Neural progenitor cell (in vitro differentiated cells): Measurements from ENCODE around the gene PRRC2C. TPM values are rescaled to one million over a fixed set of nuclear protein-coding genes. Genes with fewer than 3 reads are reported as not detected.

Source experiments
- DNase-seq: peaks from one replicate; pipeline ENCODE4 v3.0.0-alpha.2; 2016; ENCODE audit warnings: low spot score
- H2AFZ ChIP-seq: fragments of 200-600 bp; sonication (generic); replicated peaks from 2 replicates; pipeline ENCODE4 v1.6.1; 2016; ENCODE audit warnings: antibody characterized with exemption
- H3F3A ChIP-seq: fragments of 200-600 bp; sonication (generic); 2 replicates; pipeline ENCODE4 v1.6.1; 2016; ENCODE audit warnings: antibody characterized with exemption, low read depth
- H3K27ac ChIP-seq: fragments of 200-600 bp; sonication (generic); 2 replicates; pipeline ENCODE4 v1.5.1; 2016; ENCODE audit warnings: mild to moderate bottlenecking
- H3K27me3 ChIP-seq: fragments of 200-600 bp; sonication (generic); 2 replicates; pipeline ENCODE4 v1.6.1; 2016; ENCODE audit warnings: mild to moderate bottlenecking, moderate library complexity
- H3K36me3 ChIP-seq: fragments of 200-600 bp; sonication (generic); 2 replicates; pipeline ENCODE4 v1.5.1; 2016
- H3K4me1 ChIP-seq: fragments of 200-600 bp; sonication (generic); 2 replicates; pipeline ENCODE4 v1.6.1; 2016; ENCODE audit warnings: mixed run types
- H3K4me2 ChIP-seq: fragments of 200-600 bp; sonication (generic); 2 replicates; pipeline ENCODE4 v1.6.1; 2016
- H3K4me3 ChIP-seq: fragments of 200-600 bp; sonication (generic); 2 replicates; pipeline ENCODE4 v1.5.1; 2016
- H3K79me2 ChIP-seq: fragments of 200-600 bp; sonication (generic); 2 replicates; pipeline ENCODE4 v1.6.1; 2016; ENCODE audit warnings: low read depth
- H3K9ac ChIP-seq: fragments of 200-600 bp; sonication (generic); 2 replicates; pipeline ENCODE4 v1.6.1; 2016
- H3K9me3 ChIP-seq: fragments of 200-600 bp; sonication (generic); 2 replicates; pipeline ENCODE4 v1.5.1; 2016; ENCODE audit warnings: low read depth
- H4K20me1 ChIP-seq: fragments of 200-600 bp; sonication (generic); 2 replicates; pipeline ENCODE4 v1.6.1; 2016; ENCODE audit warnings: low read depth
- H3K27ac Mint-ChIP-seq: 3 replicates; pipeline ENCODE4 v1.8.0; 2021; ENCODE audit warnings: mixed read lengths
- H3K27me3 Mint-ChIP-seq: 2 replicates; pipeline ENCODE4 v1.8.0; 2022; ENCODE audit warnings: low read depth, mild to moderate bottlenecking, inconsistent platforms, moderate library complexity, mixed read lengths; ENCODE audit not compliant: insufficient read depth
- H3K36me3 Mint-ChIP-seq: 3 replicates; pipeline ENCODE4 v1.8.0; 2021; ENCODE audit warnings: mixed read lengths
- H3K4me1 Mint-ChIP-seq: 3 replicates; pipeline ENCODE4 v1.8.0; 2021; ENCODE audit warnings: mixed read lengths
- H3K4me3 Mint-ChIP-seq: 3 replicates; pipeline ENCODE4 v1.8.0; 2021; ENCODE audit warnings: mild to moderate bottlenecking, moderate library complexity, mixed read lengths
- H3K9me3 Mint-ChIP-seq: 3 replicates; pipeline ENCODE4 v1.8.0; 2020; ENCODE audit warnings: mixed read lengths
- CTCF ChIP-seq: fragments of 200-600 bp; sonication (generic); IDR thresholded peaks from 2 replicates; pipeline ENCODE4 v1.5.1; 2017; ENCODE audit warnings: antibody characterized with exemption, mild to moderate bottlenecking
- EZH2 ChIP-seq: fragments of 200-600 bp; sonication (generic); IDR thresholded peaks from 2 replicates; pipeline ENCODE4 v1.6.1; 2017; ENCODE audit warnings: antibody characterized with exemption, mild to moderate bottlenecking, moderate library complexity
- EZH2phosphoT487 ChIP-seq: fragments of 200-600 bp; sonication (generic); IDR thresholded peaks from 2 replicates; pipeline ENCODE4 v1.6.1; 2017; ENCODE audit warnings: antibody characterized with exemption
- total RNA-seq: library from RNA; depleted of rRNA; stranded (reverse); fragments of >200 nt; gene quantifications from 2 replicates; pipeline ENCODE4 v1.2.3, GENCODE V29; 2015; ENCODE audit warnings: low replicate concordance

Gene PRRC2C
- total RNA-seq, 1 donor from 2014 or later, result 89.9 TPM

GRCh38 chr1:171623651-171624331, 138.5 kb downstream of the PRRC2C start:
- H3K9me3 Mint-ChIP-seq, result peaks cover 4% of the 10 kb centered on the region
- no peak overlapping the region for H3K27ac Mint-ChIP-seq
- no peak overlapping the region for H3K4me3 Mint-ChIP-seq
- no peak overlapping the region for H3K4me2 ChIP-seq
- no peak for TF ChIP-seq EZH2
- no peaks in the 10 kb centered on the region for H3K27me3 ChIP-seq
- H3K36me3 ChIP-seq, result no peaks in the 10 kb centered on the region
- H3K36me3 Mint-ChIP-seq, result no peaks in the 10 kb centered on the region
- DNase-seq, result no peak
- H3K4me1 Mint-ChIP-seq, result peaks cover 4% of the 10 kb centered on the region
- no peak overlapping the region for H2AFZ ChIP-seq
- no peaks in the 10 kb centered on the region for H3K9me3 ChIP-seq
- no peak overlapping the region for H3K27ac ChIP-seq
- no peaks in the 10 kb centered on the region for H3K79me2 ChIP-seq
- H3K27me3 Mint-ChIP-seq, result peaks cover 1% of the 10 kb centered on the region
- no peaks in the 10 kb centered on the region for H3K4me1 ChIP-seq
- no peaks in the 10 kb centered on the region for H4K20me1 ChIP-seq
- H3K9ac ChIP-seq, result no peak overlapping the region
- H3K4me3 ChIP-seq, result no peak overlapping the region
- H3F3A ChIP-seq, result no peaks in the 10 kb centered on the region

- H3K4me1 ChIP-seq, result no peaks in the 10 kb centered on the region
- Mint-ChIP-seq H3K27me3 (no peaks in the 10 kb centered on the region), H3K27ac (no peak overlapping the region), H3K4me1 (peaks cover 4% of the 10 kb centered on the region), H3K9me3 (peaks cover 4% of the 10 kb centered on the region), H3K36me3 (no peaks in the 10 kb centered on the region), H3K4me3 (no peak overlapping the region)
- H3K9me3 ChIP-seq, result no peaks in the 10 kb centered on the region
- H3K79me2 ChIP-seq, result no peaks in the 10 kb centered on the region
- H3K4me3 ChIP-seq, result no peak overlapping the region
- no peak for DNase-seq
- no peak overlapping the region for H3K4me2 ChIP-seq
- H2AFZ ChIP-seq, result no peak overlapping the region
- H3K36me3 ChIP-seq, result no peaks in the 10 kb centered on the region
- no peaks in the 10 kb centered on the region for H4K20me1 ChIP-seq
- TF ChIP-seq CTCF (no peak), EZH2 (no peak), EZH2phosphoT487 (no peak)
- no peak overlapping the region for H3K9ac ChIP-seq
- H3K27me3 ChIP-seq, result no peaks in the 10 kb centered on the region
- H3F3A ChIP-seq, result no peaks in the 10 kb centered on the region
- no peak overlapping the region for H3K27ac ChIP-seq
Observed at GRCh38 chr1:171625225-171625624, 139.9 kb downstream of the PRRC2C start.

GRCh38 chr1:171627020-171627419, 141.7 kb downstream of the PRRC2C start:
- Mint-ChIP-seq H3K36me3 (no peaks in the 10 kb centered on the region), H3K27ac (no peak overlapping the region), H3K4me1 (peaks cover 3% of the 10 kb centered on the region), H3K4me3 (no peak overlapping the region), H3K27me3 (no peaks in the 10 kb centered on the region), H3K9me3 (peaks cover 4% of the 10 kb centered on the region)
- H3K27ac ChIP-seq, result no peak overlapping the region
- H3K9ac ChIP-seq, result no peak overlapping the region
- H3K4me1 ChIP-seq, result no peaks in the 10 kb centered on the region
- no peaks in the 10 kb centered on the region for H3F3A ChIP-seq
- H3K27me3 ChIP-seq, result no peaks in the 10 kb centered on the region
- no peak for DNase-seq
- H3K36me3 ChIP-seq, result no peaks in the 10 kb centered on the region
- TF ChIP-seq CTCF (no peak), EZH2phosphoT487 (no peak)
- no peak overlapping the region for H3K4me2 ChIP-seq
- H3K79me2 ChIP-seq, result no peaks in the 10 kb centered on the region
- H4K20me1 ChIP-seq, result no peaks in the 10 kb centered on the region
- H3K9me3 ChIP-seq, result no peaks in the 10 kb centered on the region
- no peak overlapping the region for H2AFZ ChIP-seq
- H3K4me3 ChIP-seq, result no peak overlapping the region

- no peaks in the 10 kb centered on the region for H3F3A ChIP-seq
- no peaks in the 10 kb centered on the region for H3K9me3 ChIP-seq
- no peaks in the 10 kb centered on the region for H3K79me2 ChIP-seq
- no peak overlapping the region for H3K4me3 ChIP-seq
- H3K4me1 Mint-ChIP-seq, result no peaks in the 10 kb centered on the region
- H3K4me1 ChIP-seq, result no peaks in the 10 kb centered on the region
- TF ChIP-seq CTCF, result no peak
- TF ChIP-seq EZH2, result no peak
- TF ChIP-seq EZH2phosphoT487, result no peak
- no peak overlapping the region for H3K27ac ChIP-seq
- H3K36me3 Mint-ChIP-seq, result no peaks in the 10 kb centered on the region
- peaks cover 2% of the 10 kb centered on the region for H3K27me3 Mint-ChIP-seq
- H3K9ac ChIP-seq, result no peak overlapping the region
- no peak overlapping the region for H3K4me2 ChIP-seq
- no peak overlapping the region for H3K4me3 Mint-ChIP-seq
- H3K9me3 Mint-ChIP-seq, result peaks cover 5% of the 10 kb centered on the region
- H2AFZ ChIP-seq, result no peak overlapping the region
- no peak for DNase-seq
- no peaks in the 10 kb centered on the region for H3K27me3 ChIP-seq
- H3K36me3 ChIP-seq, result no peaks in the 10 kb centered on the region
- H4K20me1 ChIP-seq, result no peaks in the 10 kb centered on the region
- H3K27ac Mint-ChIP-seq, result no peak overlapping the region
Observed at GRCh38 chr1:171628225-171628624, 142.9 kb downstream of the PRRC2C start.
